WI38 (cell line): ENCODE measurements around the gene ARID3B.

ENCODE experiments used
- H3K4me3 ChIP-seq: 2 replicates; pipeline ENCODE4 v1.5.1; 2011; ENCODE audit warnings: low read depth, mild to moderate bottlenecking, control low read depth, low read length
- CTCF ChIP-seq: IDR thresholded peaks from 2 replicates; pipeline ENCODE4 v1.5.1; 2012; ENCODE audit warnings: low read depth, mild to moderate bottlenecking, control low read depth, low read length

ARID3B gene

GRCh38 chr15:74568594-74568993, 27.6 kb downstream of the ARID3B start:
- H3K4me3 ChIP-seq, result no peak overlapping the region
- no peak for TF ChIP-seq CTCF

GRCh38 chr15:74569731-74570070, 28.7 kb downstream of the ARID3B start:
- no peak for TF ChIP-seq CTCF
- H3K4me3 ChIP-seq, result no peak overlapping the region

DNA sequence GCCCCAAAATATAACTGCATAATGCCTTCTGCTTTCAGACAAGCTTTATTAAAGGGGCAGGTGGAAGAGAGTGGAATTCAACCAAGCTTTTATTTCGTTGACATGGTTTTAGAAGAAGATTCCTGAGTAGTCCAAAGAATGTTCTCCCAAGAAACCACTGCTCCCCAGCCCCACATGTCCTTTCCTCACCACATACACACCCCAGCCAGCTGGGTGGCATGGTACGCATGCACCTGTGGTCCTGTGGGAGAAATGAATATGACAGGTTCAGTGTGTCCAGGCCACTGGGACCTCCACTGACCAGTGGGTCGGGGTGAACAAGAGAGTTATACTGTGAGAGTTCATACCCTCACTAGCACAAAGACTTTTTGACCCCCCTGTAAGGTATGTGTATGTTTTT, 30.2 kb downstream of the ARID3B start:
- H3K4me3 ChIP-seq, result no peak overlapping the region
- no peak for TF ChIP-seq CTCF

- no peak overlapping the region for H3K4me3 ChIP-seq
- TF ChIP-seq CTCF, result no peak
Measured at GRCh38 chr15:74573987-74574386, 33.0 kb downstream of the ARID3B start.

- H3K4me3 ChIP-seq, result no peak overlapping the region
- no peak for TF ChIP-seq CTCF
Measured at GRCh38 chr15:74578496-74578994, 37.5 kb downstream of the ARID3B start.

- TF ChIP-seq CTCF, result no peak
- no peak overlapping the region for H3K4me3 ChIP-seq
Measured at GRCh38 chr15:74579001-74579400, 38.0 kb downstream of the ARID3B start.

DNA sequence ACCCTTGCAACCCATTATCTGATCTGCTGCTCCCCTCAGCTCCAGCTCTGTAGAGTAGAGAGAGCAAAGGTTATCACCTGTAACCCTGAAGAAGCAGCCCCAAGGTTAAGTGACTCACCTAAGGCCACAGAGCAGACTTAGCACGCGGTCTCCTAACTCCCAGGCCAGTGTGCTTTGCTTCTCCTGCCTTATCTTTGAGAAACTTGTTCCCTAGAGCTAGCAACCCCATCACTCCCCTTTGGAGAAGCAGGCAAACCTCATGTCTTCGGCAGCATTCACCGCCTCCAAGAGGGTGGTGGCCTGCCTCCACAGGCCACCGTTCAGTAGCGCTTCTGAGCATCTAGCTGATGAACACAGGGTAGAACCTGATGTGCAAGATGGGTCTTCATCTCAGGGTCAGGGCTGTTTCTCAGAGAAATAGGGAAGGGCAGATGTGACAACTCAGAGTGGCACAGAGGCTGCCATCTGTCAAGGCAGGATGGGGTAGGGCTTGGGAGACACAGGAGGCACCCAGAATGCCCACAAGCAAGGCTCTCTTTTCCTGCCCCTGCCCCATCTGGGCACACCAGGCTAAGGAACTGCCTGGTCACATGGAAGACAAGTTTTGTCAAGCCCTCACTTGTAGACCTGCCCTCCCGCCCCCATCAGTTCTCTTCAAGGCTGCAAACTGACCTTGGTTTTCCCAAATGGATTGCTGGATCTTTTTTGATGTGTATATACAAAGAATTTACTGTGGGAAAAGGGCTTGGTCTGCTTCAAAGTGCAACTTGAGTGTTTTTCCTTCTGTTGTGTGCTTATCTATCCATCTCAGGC, 39.7 kb downstream of the ARID3B start:
- H3K4me3 ChIP-seq, result no peak overlapping the region
- TF ChIP-seq CTCF, result no peak
